Neural crest cell (in vitro differentiated cells): ENCODE data around the gene COL26A1. TPM values are rescaled to one million over a fixed set of nuclear protein-coding genes. Genes with fewer than 3 reads are reported as not detected.
"Not testable (repeated sequence)": the region's sequence is repeated elsewhere in the genome, so short reads cannot be mapped to it uniquely, and the experiment has no call there.

ENCODE experiments used
- DNase-seq: peaks from one replicate; pipeline ENCODE4 v3.0.0; 2021; ENCODE audit warnings: low read depth, mixed read lengths, low spot score
- H3K27ac Mint-ChIP-seq: one replicate; pipeline ENCODE4 v1.8.0; 2021; ENCODE audit warnings: mild to moderate bottlenecking, mixed read lengths; ENCODE audit not compliant: unreplicated experiment
- H3K27me3 Mint-ChIP-seq: 2 replicates; pipeline ENCODE4 v1.8.0; 2021; ENCODE audit warnings: low read depth, mild to moderate bottlenecking, mixed read lengths
- H3K36me3 Mint-ChIP-seq: 2 replicates; pipeline ENCODE4 v1.8.0; 2021; ENCODE audit warnings: low read depth, mild to moderate bottlenecking, mixed read lengths
- H3K4me1 Mint-ChIP-seq: 2 replicates; pipeline ENCODE4 v1.8.0; 2021; ENCODE audit warnings: mixed read lengths
- H3K4me3 Mint-ChIP-seq: one replicate; pipeline ENCODE4 v1.8.0; 2021; ENCODE audit warnings: mild to moderate bottlenecking, mixed read lengths
- H3K9me3 Mint-ChIP-seq: 2 replicates; pipeline ENCODE4 v1.8.0; 2021; ENCODE audit warnings: mixed read lengths
- total RNA-seq: library from RNA; stranded (reverse); gene quantifications from 2 replicates; pipeline ENCODE4 v1.2.1, GENCODE V29; 2021
- TF ChIP-seq, protein P1 (sequence below): fragments of 200-600 bp; sonication (generic); conservative IDR thresholded peaks from 2 replicates; pipeline ENCODE4 v1.5.0; 2021; ENCODE audit warnings: antibody characterized with exemption, mild to moderate bottlenecking

The COL26A1 gene
- total RNA-seq, 1 donor from 2014 or later, result 38.3 TPM

GRCh38 chr7:101502466-101503098 is 139.9 kb downstream of the COL26A1 start:
- Mint-ChIP-seq H3K36me3 (no peaks in the 10 kb centered on the region), H3K27me3 (no peaks in the 10 kb centered on the region), H3K27ac (peak overlapping the region; percentile 57), H3K9me3 (no peaks in the 10 kb centered on the region), H3K4me1 (peaks cover 1% of the 10 kb centered on the region), H3K4me3 (no peak overlapping the region)
- TF ChIP-seq, protein P1, sequence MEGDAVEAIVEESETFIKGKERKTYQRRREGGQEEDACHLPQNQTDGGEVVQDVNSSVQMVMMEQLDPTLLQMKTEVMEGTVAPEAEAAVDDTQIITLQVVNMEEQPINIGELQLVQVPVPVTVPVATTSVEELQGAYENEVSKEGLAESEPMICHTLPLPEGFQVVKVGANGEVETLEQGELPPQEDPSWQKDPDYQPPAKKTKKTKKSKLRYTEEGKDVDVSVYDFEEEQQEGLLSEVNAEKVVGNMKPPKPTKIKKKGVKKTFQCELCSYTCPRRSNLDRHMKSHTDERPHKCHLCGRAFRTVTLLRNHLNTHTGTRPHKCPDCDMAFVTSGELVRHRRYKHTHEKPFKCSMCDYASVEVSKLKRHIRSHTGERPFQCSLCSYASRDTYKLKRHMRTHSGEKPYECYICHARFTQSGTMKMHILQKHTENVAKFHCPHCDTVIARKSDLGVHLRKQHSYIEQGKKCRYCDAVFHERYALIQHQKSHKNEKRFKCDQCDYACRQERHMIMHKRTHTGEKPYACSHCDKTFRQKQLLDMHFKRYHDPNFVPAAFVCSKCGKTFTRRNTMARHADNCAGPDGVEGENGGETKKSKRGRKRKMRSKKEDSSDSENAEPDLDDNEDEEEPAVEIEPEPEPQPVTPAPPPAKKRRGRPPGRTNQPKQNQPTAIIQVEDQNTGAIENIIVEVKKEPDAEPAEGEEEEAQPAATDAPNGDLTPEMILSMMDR, result no peak
- DNase-seq, result no peak

GRCh38 chr7:101505510-101505909 is 142.8 kb downstream of the COL26A1 start:
- H3K4me3 Mint-ChIP-seq, H3K27ac Mint-ChIP-seq, H3K9me3 Mint-ChIP-seq, H3K36me3 Mint-ChIP-seq, DNase-seq, H3K4me1 Mint-ChIP-seq, H3K27me3 Mint-ChIP-seq: not testable (repeated sequence)

DNA sequence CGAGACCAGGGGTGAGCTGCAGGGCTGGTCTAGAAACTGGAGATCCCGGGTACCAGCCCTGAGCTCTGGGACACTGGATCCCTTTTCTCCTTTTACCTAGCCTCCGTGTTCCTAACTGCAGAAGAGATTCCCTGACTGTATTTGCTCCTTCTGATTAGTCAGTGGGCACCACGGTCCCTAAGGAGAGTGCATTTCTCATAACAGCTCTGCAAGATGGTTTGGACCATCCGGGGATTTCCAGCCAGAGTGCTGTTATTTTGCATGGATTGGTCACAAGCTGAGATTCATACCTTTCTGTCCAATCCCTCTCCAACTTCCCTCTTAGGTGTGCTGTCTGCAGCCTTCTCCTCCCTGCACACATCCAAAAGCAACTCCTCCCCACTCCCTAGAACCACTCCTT is 143.9 kb downstream of the COL26A1 start:
- no peak for DNase-seq
- H3K27ac Mint-ChIP-seq, result no peak overlapping the region
- no peak overlapping the region for H3K4me3 Mint-ChIP-seq
- H3K4me1 Mint-ChIP-seq, result peaks cover 5% of the 10 kb centered on the region
- no peaks in the 10 kb centered on the region for H3K36me3 Mint-ChIP-seq
- H3K27me3 Mint-ChIP-seq, result no peaks in the 10 kb centered on the region
- no peaks in the 10 kb centered on the region for H3K9me3 Mint-ChIP-seq
- TF ChIP-seq, protein P1, result no peak

DNA sequence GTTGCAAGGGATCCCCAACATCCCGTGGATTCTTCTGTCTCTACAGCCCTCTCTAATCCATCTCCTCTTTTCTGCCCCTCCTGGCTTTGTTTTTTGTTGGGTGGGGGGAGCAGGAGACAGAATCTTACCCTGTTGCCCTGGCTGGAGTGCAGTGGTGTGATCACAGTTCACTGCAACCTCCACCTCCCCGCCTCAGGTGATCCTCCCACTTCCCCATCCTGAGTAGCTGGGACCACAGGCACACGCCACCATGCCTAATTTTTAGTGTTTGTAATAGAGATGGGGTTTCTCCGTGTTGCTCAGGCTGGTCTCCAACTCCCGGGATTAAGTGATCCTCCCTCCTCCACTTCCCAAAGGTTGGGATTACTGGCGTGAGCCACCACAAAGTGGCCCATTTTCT is 144.7 kb downstream of the COL26A1 start:
- no peaks in the 10 kb centered on the region for H3K9me3 Mint-ChIP-seq
- H3K27me3 Mint-ChIP-seq, result no peaks in the 10 kb centered on the region
- H3K4me3 Mint-ChIP-seq, result no peak overlapping the region

DNA sequence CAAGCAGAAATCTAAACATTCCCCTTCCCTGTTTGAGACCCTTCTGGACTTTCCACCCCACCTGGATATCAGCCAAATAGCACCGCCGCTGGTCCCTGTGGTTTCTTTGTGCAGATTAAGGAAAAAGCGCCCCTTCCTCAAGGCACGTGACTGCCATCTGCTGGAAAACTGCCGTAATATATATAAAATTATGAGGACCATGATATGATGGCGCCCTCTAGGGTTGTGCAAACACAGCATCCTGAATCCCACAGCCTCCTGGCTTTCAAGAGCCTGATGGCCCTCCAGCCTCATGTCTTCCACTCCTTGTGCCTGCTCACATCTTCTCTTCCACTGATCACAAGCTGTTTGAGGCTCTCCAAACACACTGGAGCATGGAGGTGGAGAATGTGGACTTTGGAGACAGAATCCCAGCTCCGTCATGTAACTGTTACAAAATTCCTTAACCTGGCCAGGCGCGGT is 145.1 kb downstream of the COL26A1 start:
- Mint-ChIP-seq H3K27ac (no peak overlapping the region), H3K36me3 (no peaks in the 10 kb centered on the region), H3K27me3 (no peaks in the 10 kb centered on the region), H3K4me3 (no peak overlapping the region), H3K4me1 (peaks cover 5% of the 10 kb centered on the region), H3K9me3 (no peaks in the 10 kb centered on the region)
- peak; percentile 88 for DNase-seq
- TF ChIP-seq, protein P1, result peak; percentile 95

More for the DNA sequence above, 144.7 kb downstream of the COL26A1 start:
- H3K4me1 Mint-ChIP-seq, result peaks cover 5% of the 10 kb centered on the region
- H3K27ac Mint-ChIP-seq, result no peak overlapping the region
- TF ChIP-seq, protein P1, result no peak
- DNase-seq, result no peak
- H3K36me3 Mint-ChIP-seq, result no peaks in the 10 kb centered on the region

DNA sequence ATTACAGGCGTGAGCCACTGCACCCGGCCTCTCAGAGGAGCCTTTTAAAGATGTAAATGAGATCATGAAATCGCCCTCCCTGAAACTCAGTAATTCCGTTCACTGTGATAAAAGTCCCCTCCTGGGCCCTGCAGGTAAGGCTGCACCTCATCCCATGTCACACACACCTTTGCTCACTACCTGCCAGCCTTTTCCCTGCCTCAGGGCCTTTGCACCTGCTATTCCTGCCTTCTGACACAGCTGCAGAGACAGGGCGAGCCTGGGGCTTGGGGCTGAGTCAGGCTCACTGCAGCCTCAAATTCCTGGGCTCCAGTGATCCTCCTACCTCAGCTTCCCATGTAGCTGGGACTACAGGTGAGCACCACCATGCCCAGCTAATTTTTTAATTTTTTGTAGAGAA is 147.6 kb downstream of the COL26A1 start:
- Mint-ChIP-seq H3K4me1 (peaks cover 5% of the 10 kb centered on the region), H3K9me3 (no peaks in the 10 kb centered on the region), H3K36me3 (no peaks in the 10 kb centered on the region), H3K27ac (no peak overlapping the region), H3K4me3 (no peak overlapping the region), H3K27me3 (no peaks in the 10 kb centered on the region)
- DNase-seq, result no peak
- TF ChIP-seq, protein P1, result no peak
